HepG2 (cell line): ENCODE measurements around the gene ARHGAP23. TPM values are rescaled to one million over a fixed set of nuclear protein-coding genes. Genes with fewer than 3 reads are reported as not detected.

ENCODE experiments used
- CBX5 ChIP-seq: sonication (generic); formaldehyde crosslinking; IDR thresholded peaks from 2 replicates; pipeline ENCODE4 v1.4.0; 2020; ENCODE audit warnings: missing genetic modification reagents, borderline replicate concordance
- FIP1L1 ChIP-seq: fragments of 200-400 bp; formaldehyde crosslinking; IDR thresholded peaks from 2 replicates; pipeline ENCODE4 v1.6.1; 2018; ENCODE audit warnings: low read depth, mild to moderate bottlenecking, low read length, moderate library complexity, borderline replicate concordance; ENCODE audit not compliant: insufficient read depth
- MIER2 ChIP-seq: IDR thresholded peaks from 2 replicates; pipeline ENCODE4 v1.6.1; 2016; ENCODE audit warnings: missing biosample characterization, missing genetic modification reagents
- THYN1 ChIP-seq: sonication (generic); formaldehyde crosslinking; IDR thresholded peaks from 2 replicates; pipeline ENCODE4 v1.8.1; 2023; ENCODE audit warnings: low read depth, mild to moderate bottlenecking, moderate library complexity, missing genetic modification reagents, borderline replicate concordance
- ZFP82 ChIP-seq: sonication (generic); formaldehyde crosslinking; IDR thresholded peaks from 2 replicates; pipeline ENCODE4 v1.5.1; 2020; ENCODE audit warnings: mild to moderate bottlenecking, missing genetic modification reagents, borderline replicate concordance
- ZNF333 ChIP-seq: sonication (generic); formaldehyde crosslinking; IDR thresholded peaks from 2 replicates; pipeline ENCODE4 v1.4.0; 2020; ENCODE audit warnings: mild to moderate bottlenecking, missing genetic modification reagents, borderline replicate concordance
- ZNF737 ChIP-seq: sonication (generic); formaldehyde crosslinking; IDR thresholded peaks from 2 replicates; pipeline ENCODE4 v1.5.0; 2020; ENCODE audit warnings: missing genetic modification reagents, mild to moderate bottlenecking, borderline replicate concordance
- ZZZ3 ChIP-seq: sonication (generic); formaldehyde crosslinking; IDR thresholded peaks from 2 replicates; pipeline ENCODE4 v1.4.0; 2020; ENCODE audit warnings: missing genetic modification reagents, mild to moderate bottlenecking, borderline replicate concordance
- polyA plus RNA-seq, 8 experiments: library from polyadenylated mRNA; depleted of rRNA in 3 of 8; stranded (reverse) in 7 of 8; unstranded in 1 of 8; fragments of >200 nt; fragmentation: Illumina TruSeq in 4 of 8; extraction: Trizol in 4 of 8; gene quantifications; 2 replicates each; pipeline versions ENCODE4 v1.2.1 to v1.2.3, GENCODE V29; 2011 to 2016; ENCODE audit warnings: low read depth in 4 of 8, missing spikeins in 1 of 8, mixed read lengths in 1 of 8; ENCODE audit not compliant: insufficient read depth in 1 of 8
- total RNA-seq, 5 experiments: library from RNA; depleted of rRNA; stranded (reverse); fragments of >200 nt; fragmentation: Illumina TruSeq; extraction: Trizol; gene quantifications; 2 replicates each; pipeline ENCODE4 v1.2.3, GENCODE V29; 2016; ENCODE audit warnings: low read depth in 1 of 5
- TF ChIP-seq, protein P1 (sequence below): sonication (generic); formaldehyde crosslinking; IDR thresholded peaks from 2 replicates; pipeline ENCODE4 v1.5.1; 2020; ENCODE audit warnings: mild to moderate bottlenecking, missing genetic modification reagents
- TF ChIP-seq, protein P2 (sequence below): IDR thresholded peaks from 2 replicates; pipeline ENCODE4 v1.6.1; 2016; ENCODE audit warnings: low read depth, missing genetic modification reagents, missing compliant biosample characterization
- TF ChIP-seq, protein P3 (sequence below): IDR thresholded peaks from 2 replicates; pipeline ENCODE4 v1.6.1; 2012; ENCODE audit warnings: inconsistent platforms
- TF ChIP-seq, protein P4 (sequence below): sonication (generic); formaldehyde crosslinking; IDR thresholded peaks from 2 replicates; pipeline ENCODE4 v1.4.0; 2020; ENCODE audit warnings: missing genetic modification reagents, mild to moderate bottlenecking, borderline replicate concordance
- TF ChIP-seq, protein P5 (sequence below): sonication (generic); formaldehyde crosslinking; IDR thresholded peaks from 2 replicates; pipeline ENCODE4 v1.4.0; 2020; ENCODE audit warnings: missing genetic modification reagents, low read depth, mild to moderate bottlenecking, borderline replicate concordance

ARHGAP23 gene
- total and polyA plus RNA-seq, 2 of the 13 experiments (the other 11 are each of a cell fraction or from before 2014, with no cell fraction given): 0.03 TPM; not detected in 1

DNA sequence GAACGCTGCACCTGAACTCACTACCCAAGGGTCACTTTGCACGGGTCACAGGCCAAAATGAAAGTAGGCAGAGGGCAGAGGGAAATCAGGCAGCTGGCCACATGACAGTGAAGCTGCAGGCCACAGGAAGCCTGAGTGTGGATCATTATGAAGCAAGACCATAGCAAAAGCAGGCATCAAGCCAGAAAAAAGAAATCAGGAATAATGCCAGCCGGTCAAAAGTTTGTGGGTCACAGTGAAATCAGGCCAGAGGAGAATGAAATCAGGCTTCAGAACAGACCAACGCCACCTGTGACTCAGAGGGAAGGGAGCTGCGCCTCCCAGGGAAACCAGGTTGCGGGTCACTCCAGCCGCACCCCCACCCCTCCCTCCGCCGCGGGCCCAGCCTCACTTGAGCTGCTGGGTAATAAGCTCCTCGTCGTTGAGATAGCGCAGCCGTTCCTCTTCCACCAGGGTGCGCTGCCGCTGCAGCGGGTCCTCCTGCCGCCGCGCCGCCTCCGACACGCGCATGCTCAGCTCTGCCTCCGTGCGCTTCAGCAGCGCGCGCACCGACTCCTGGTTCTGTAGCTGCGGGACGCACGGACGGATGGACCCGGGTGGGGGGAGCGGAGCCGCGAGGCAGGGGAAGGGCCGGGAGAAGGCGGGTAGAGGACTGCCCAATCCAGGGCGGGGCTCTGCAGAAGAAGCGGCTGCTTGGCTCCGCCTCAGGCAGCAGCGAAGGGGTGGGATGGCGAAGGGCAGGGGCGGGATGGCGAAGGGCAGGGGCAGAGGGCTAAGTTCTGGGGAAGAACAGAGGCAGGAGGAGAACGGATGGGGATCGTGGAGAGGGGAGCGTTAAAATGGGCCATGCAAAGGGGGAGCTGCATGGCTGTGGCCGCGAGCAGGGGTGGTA, 129.8 kb downstream of the ARHGAP23 start (continued):
- TF ChIP-seq, protein P1, sequence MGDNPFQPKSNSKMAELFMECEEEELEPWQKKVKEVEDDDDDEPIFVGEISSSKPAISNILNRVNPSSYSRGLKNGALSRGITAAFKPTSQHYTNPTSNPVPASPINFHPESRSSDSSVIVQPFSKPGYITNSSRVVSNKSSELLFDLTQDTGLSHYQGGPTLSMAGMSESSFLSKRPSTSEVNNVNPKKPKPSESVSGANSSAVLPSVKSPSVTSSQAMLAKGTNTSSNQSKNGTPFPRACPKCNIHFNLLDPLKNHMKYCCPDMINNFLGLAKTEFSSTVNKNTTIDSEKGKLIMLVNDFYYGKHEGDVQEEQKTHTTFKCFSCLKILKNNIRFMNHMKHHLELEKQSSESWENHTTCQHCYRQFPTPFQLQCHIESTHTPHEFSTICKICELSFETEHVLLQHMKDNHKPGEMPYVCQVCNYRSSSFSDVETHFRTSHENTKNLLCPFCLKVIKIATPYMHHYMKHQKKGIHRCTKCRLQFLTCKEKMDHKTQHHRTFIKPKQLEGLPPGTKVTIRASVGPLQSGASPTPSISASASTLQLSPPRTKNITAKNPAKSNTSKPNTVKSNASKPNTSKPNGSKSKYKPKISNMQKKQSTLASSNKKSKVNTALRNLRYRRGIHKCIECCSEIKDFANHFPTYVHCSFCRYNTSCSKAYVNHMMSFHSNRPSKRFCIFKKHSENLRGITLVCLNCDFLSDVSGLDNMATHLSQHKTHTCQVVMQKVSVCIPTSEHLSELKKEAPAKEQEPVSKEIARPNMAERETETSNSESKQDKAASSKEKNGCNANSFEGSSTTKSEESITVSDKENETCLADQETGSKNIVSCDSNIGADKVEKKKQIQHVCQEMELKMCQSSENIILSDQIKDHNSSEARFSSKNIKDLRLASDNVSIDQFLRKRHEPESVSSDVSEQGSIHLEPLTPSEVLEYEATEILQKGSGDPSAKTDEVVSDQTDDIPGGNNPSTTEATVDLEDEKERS (CRISPR knock-in tag): peak; percentile 80
- TF ChIP-seq ZZZ3 (CRISPR knock-in tag) (no peak; the same call in 1 of the 2 replicates), CBX5 (peak; percentile 89; the same call in 1 of the 2 replicates), ZNF737 (CRISPR knock-in tag) (no peak), MIER2 (CRISPR knock-in tag) (peak; percentile 73), ZFP82 (CRISPR knock-in tag) (no peak), ZNF333 (CRISPR knock-in tag) (0 out of 2 replicates have a peak, but pooled peaks have one; percentile 50), FIP1L1 (no peak), THYN1 (CRISPR knock-in tag) (no peak)
- TF ChIP-seq, protein P2, sequence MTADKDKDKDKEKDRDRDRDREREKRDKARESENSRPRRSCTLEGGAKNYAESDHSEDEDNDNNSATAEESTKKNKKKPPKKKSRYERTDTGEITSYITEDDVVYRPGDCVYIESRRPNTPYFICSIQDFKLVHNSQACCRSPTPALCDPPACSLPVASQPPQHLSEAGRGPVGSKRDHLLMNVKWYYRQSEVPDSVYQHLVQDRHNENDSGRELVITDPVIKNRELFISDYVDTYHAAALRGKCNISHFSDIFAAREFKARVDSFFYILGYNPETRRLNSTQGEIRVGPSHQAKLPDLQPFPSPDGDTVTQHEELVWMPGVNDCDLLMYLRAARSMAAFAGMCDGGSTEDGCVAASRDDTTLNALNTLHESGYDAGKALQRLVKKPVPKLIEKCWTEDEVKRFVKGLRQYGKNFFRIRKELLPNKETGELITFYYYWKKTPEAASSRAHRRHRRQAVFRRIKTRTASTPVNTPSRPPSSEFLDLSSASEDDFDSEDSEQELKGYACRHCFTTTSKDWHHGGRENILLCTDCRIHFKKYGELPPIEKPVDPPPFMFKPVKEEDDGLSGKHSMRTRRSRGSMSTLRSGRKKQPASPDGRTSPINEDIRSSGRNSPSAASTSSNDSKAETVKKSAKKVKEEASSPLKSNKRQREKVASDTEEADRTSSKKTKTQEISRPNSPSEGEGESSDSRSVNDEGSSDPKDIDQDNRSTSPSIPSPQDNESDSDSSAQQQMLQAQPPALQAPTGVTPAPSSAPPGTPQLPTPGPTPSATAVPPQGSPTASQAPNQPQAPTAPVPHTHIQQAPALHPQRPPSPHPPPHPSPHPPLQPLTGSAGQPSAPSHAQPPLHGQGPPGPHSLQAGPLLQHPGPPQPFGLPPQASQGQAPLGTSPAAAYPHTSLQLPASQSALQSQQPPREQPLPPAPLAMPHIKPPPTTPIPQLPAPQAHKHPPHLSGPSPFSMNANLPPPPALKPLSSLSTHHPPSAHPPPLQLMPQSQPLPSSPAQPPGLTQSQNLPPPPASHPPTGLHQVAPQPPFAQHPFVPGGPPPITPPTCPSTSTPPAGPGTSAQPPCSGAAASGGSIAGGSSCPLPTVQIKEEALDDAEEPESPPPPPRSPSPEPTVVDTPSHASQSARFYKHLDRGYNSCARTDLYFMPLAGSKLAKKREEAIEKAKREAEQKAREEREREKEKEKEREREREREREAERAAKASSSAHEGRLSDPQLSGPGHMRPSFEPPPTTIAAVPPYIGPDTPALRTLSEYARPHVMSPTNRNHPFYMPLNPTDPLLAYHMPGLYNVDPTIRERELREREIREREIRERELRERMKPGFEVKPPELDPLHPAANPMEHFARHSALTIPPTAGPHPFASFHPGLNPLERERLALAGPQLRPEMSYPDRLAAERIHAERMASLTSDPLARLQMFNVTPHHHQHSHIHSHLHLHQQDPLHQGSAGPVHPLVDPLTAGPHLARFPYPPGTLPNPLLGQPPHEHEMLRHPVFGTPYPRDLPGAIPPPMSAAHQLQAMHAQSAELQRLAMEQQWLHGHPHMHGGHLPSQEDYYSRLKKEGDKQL: no peak
- TF ChIP-seq, protein P3, sequence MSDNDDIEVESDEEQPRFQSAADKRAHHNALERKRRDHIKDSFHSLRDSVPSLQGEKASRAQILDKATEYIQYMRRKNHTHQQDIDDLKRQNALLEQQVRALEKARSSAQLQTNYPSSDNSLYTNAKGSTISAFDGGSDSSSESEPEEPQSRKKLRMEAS: peak; percentile 87; the same call in 1 of the 2 replicates
- TF ChIP-seq, protein P4, sequence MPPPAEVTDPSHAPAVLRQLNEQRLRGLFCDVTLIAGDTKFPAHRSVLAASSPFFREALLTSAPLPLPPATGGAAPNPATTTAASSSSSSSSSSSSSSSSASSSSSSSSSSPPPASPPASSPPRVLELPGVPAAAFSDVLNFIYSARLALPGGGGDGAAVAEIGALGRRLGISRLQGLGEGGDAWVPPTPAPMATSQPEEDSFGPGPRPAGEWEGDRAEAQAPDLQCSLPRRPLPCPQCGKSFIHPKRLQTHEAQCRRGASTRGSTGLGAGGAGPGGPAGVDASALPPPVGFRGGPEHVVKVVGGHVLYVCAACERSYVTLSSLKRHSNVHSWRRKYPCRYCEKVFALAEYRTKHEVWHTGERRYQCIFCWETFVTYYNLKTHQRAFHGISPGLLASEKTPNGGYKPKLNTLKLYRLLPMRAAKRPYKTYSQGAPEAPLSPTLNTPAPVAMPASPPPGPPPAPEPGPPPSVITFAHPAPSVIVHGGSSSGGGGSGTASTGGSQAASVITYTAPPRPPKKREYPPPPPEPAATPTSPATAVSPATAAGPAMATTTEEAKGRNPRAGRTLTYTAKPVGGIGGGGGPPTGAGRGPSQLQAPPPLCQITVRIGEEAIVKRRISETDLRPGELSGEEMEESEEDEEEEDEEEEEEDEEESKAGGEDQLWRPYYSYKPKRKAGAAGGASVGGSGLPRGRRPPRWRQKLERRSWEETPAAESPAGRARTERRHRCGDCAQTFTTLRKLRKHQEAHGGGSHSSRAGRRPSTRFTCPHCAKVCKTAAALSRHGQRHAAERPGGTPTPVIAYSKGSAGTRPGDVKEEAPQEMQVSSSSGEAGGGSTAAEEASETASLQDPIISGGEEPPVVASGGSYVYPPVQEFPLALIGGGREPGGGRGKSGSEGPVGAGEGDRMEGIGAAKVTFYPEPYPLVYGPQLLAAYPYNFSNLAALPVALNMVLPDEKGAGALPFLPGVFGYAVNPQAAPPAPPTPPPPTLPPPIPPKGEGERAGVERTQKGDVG: no peak
- TF ChIP-seq, protein P5, sequence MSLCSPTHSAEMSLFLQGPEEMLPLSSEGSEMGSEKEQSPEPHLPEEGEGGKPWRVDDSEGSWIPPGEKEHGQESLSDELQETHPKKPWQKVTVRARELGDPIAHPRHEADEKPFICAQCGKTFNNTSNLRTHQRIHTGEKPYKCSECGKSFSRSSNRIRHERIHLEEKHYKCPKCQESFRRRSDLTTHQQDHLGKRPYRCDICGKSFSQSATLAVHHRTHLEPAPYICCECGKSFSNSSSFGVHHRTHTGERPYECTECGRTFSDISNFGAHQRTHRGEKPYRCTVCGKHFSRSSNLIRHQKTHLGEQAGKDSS (CRISPR knock-in tag): peak; percentile 82; the same call in 1 of the 2 replicates
